ENCODE measurements around the gene IL23R.

DNA sequence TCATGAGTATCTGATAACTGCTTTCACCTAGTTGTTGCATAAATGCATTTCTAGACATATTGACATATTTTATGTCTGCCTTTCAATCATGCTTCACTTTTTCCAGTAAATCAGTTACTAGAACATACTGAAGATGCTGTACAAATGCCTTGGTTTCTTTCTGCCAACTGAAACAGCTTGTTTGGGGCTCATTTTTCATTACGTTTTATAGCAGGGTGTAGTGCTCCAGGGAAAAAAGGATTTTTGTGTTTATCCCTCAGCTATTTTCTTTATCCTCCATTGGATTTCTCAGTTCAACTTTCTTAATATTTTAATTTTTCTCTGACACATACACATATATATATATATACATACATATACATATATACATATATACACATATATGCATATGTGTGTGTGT, 51.7 kb downstream of the IL23R start:
- TF ChIP-seq POLR2A (IDR thresholded peaks at IDR 0.05; ENCODE audit: low read depth, low read length): no peak
- TF ChIP-seq POLR2AphosphoS5 (IDR thresholded peaks at IDR 0.05; ENCODE audit: low read depth, low read length): no peak
- TF ChIP-seq TAF1 (IDR thresholded peaks at IDR 0.05; ENCODE audit: borderline replicate concordance, low read depth, low read length): no peak
